Gastroesophageal sphincter (tissue), 2 donors: ENCODE measurements around the gene PLXNB3.

Experiments used
- EP300 ChIP-seq: sonication (generic); formaldehyde crosslinking; IDR thresholded peaks from one replicate; pipeline ENCODE4 v1.6.1; 2017; ENCODE audit warnings: antibody characterized with exemption, mild to moderate bottlenecking
- POLR2A ChIP-seq, 2 donors: fragments of 450-650 bp; IDR thresholded peaks; one replicate each; pipeline ENCODE4 v1.6.1; 2017; ENCODE audit warnings: antibody characterized with exemption in 2 of 2, mild to moderate bottlenecking in 2 of 2, moderate library complexity in 1 of 2

GRCh38 chrX:153789654-153790053 lies 25.6 kb downstream of the PLXNB3 start:
- TF ChIP-seq POLR2A (IDR thresholded peaks at IDR 0.05), result no peak
- TF ChIP-seq EP300, result no peak
